Heart left ventricle (tissue), 13 donors: Measurements from ENCODE around the gene DSCAML1.

ENCODE experiments used
- CTCF ChIP-seq, 12 donors: fragments of 200-600 bp; sonication (generic) in 4 of 12; IDR thresholded peaks; one replicate each; pipeline versions ENCODE4 v1.5.0 to v1.8.0; 2018 to 2022; ENCODE audit warnings: antibody characterized with exemption in 12 of 12, mild to moderate bottlenecking in 5 of 12
- POLR2A ChIP-seq, 2 donors: fragments of 450-650 bp; IDR thresholded peaks; one replicate each; pipeline ENCODE4 v1.6.1; 2017; ENCODE audit warnings: antibody characterized with exemption in 2 of 2, mild to moderate bottlenecking in 2 of 2, moderate library complexity in 2 of 2
- donor health status: ischemic (EF 13 %, LVEDD 7.1; RV severe dilation, severe dysfunction).
- donor health status: DM: no; HTN: yes; CAD: no.
- donor health status: DM: no; HTN: no; CAD: no.
- donor health status: ischemic (EF 25% LVEDD 6.9; RV normal size, moderate dysfunction).
- donor health status: ischemic (EF 25% LVEDD 5.7; RV mildly dilated, moderate dysfunction).
- donor health status: ischemic (EF 35%, LVEDD 5.7; RV mildly dilated, moderate dysfunction).
- donor health status: nonischemic (EF 11% LVEDD 7.7; RV severe dilation, severe dysfunction).
- donor health status: DM: yes; HTN: yes; CAD: no.
- donor health status: PGD.
- donor health status: ischemic (EF 29% LVEDD 5.4; RV normal size, mild dysfunction).
- donor health status: nonischemic (EF 23%, LVEDD 6.1; RV moderate dilation, normal function).

- no peak for TF ChIP-seq CTCF (IDR thresholded peaks at IDR 0.05)
- no peak for TF ChIP-seq POLR2A (IDR thresholded peaks at IDR 0.05)
Observed at GRCh38 chr11:117664897-117665296, 132.1 kb downstream of the DSCAML1 start.
